Kidney (tissue), 14 donors: Measurements from ENCODE around the gene NNAT. TPM values are rescaled to one million over a fixed set of nuclear protein-coding genes. Genes with fewer than 3 reads are reported as not detected.

Experiments used
- DNase-seq, 5 donors: peaks; one replicate each; pipeline ENCODE4 v3.0.0-alpha.2; 2013 to 2020
- FAIRE-seq: peaks from 2 replicates; lab custom pipeline; 2012; peaks lifted over from hg19 to GRCh38; lab: Jason Lieb, UNC
- H3K27ac ChIP-seq, 2 donors: one replicate each; pipeline ENCODE4 v1.7.0; 2013; ENCODE audit warnings: low read depth in 2 of 2, low read length in 2 of 2, inconsistent platforms in 1 of 2
- H3K27me3 ChIP-seq: one replicate; pipeline ENCODE4 v1.7.1; 2013; ENCODE audit warnings: low read length, inconsistent platforms; ENCODE audit not compliant: control insufficient read depth, insufficient read depth
- H3K36me3 ChIP-seq, 3 donors: one replicate each; pipeline versions ENCODE4 v1.7.0 to v1.7.1; 2013; ENCODE audit warnings: low read length in 3 of 3, control low read depth in 1 of 3, inconsistent platforms in 1 of 3; ENCODE audit not compliant: insufficient read depth in 3 of 3, control insufficient read depth in 2 of 3
- H3K4me1 ChIP-seq, 3 donors: one replicate each; pipeline versions ENCODE4 v1.7.0 to v1.7.1; 2013; ENCODE audit warnings: low read length in 3 of 3, inconsistent platforms in 1 of 3, low read depth in 1 of 3; ENCODE audit not compliant: control insufficient read depth in 2 of 3, insufficient read depth in 2 of 3
- H3K4me3 ChIP-seq, 3 donors: one replicate each; pipeline versions ENCODE4 v1.7.0 to v1.8.1; 2013; ENCODE audit warnings: low read length in 3 of 3, control low read depth in 1 of 3, inconsistent platforms in 1 of 3
- H3K9ac ChIP-seq, 3 donors: one replicate each; pipeline versions ENCODE4 v1.7.0 to v1.7.1; 2013; ENCODE audit warnings: low read length in 3 of 3, control low read depth in 1 of 3, inconsistent platforms in 1 of 3
- H3K9me3 ChIP-seq, 3 donors: one replicate each; pipeline versions ENCODE4 v1.7.0 to v1.7.1; 2013; ENCODE audit warnings: low read length in 3 of 3, control low read depth in 1 of 3, inconsistent platforms in 1 of 3; ENCODE audit not compliant: control insufficient read depth in 2 of 3, insufficient read depth in 1 of 3
- CTCF ChIP-seq: IDR thresholded peaks from 3 replicates; pipeline ENCODE4 v1.5.1; 2012; ENCODE audit warnings: mild to moderate bottlenecking, moderate library complexity, borderline replicate concordance; ENCODE audit not compliant: insufficient read depth; ENCODE audit errors: extremely low read depth
- intact Hi-C: fragments of 100-400 bp; cut with DNase I; formaldehyde crosslinking; loops from one replicate; pipeline ENCODE4 v1.11.1; 2022
- polyA plus RNA-seq: library from polyadenylated mRNA; stranded (reverse); fragments of 350-450 nt; fragmentation: Illumina TruSeq; extraction: RNeasy Lipid Tissue Mini Kit (QIAGEN cat#74804); gene quantifications from one replicate; pipeline ENCODE4 v1.2.3, GENCODE V29; 2014; ENCODE audit warnings: low read depth, low replicate concordance; ENCODE audit not compliant: insufficient read depth
- total RNA-seq: library from RNA; stranded (reverse); fragmentation: NEBNext Ultra II Directional; extraction: Animal tissue kit (Norgen Biotek cat#: 25700); gene quantifications from one replicate; pipeline ENCODE4 v1.2.1, GENCODE V29; 2021
- donor health status: control.
- donor health status: control.
- donor health status: control.
- donor health status: control.
- donor health status: control.
- donor health status: DM: yes; HTN: yes; CAD: no.
- donor health status: Normal renal cell carcinoma (clear cell type).

NNAT gene
- total and polyA plus RNA-seq, 2 donors from 2014 or later = 0.25 TPM; not detected in 1

GRCh38 chr20:37571033-37571432 lies 50.0 kb downstream of the NNAT start:
- Histone ChIP-seq H3K4me1 (no peaks in the 10 kb centered on the region), H3K27ac (no peak overlapping the region), H3K9ac (no peak overlapping the region), H3K4me3 (no peak overlapping the region), H3K27me3 (no peaks in the 10 kb centered on the region), H3K36me3 (no peaks in the 10 kb centered on the region), H3K9me3 (no peaks in the 10 kb centered on the region)
- intact Hi-C loops = no loop called here
- FAIRE-seq (no peak), DNase-seq (peak in 1 of 5 donors; percentile 0)
- no peak for TF ChIP-seq CTCF

Other genes starting within 250 kb of the NNAT start
- 45.7 TPM for gene MANBAL, start 231.6 kb upstream of the NNAT start, total RNA-seq
- gene MANBAL, start 231.6 kb upstream of the NNAT start, polyA plus RNA-seq = 93.3 TPM
- 70.0 TPM for gene SRC, start 175.1 kb upstream of the NNAT start, total RNA-seq
- 28.5 TPM for gene SRC, start 175.1 kb upstream of the NNAT start, polyA plus RNA-seq
- gene BLCAP, start 6.6 kb downstream of the NNAT start, total RNA-seq = 76.1 TPM
- gene BLCAP, start 6.6 kb downstream of the NNAT start, polyA plus RNA-seq = 106 TPM
- 40.9 TPM for gene CTNNBL1, start 172.8 kb downstream of the NNAT start, total RNA-seq
- 70.9 TPM for gene CTNNBL1, start 172.8 kb downstream of the NNAT start, polyA plus RNA-seq